Prostate gland (tissue), 2 donors: ENCODE results near the gene GFPT2.

ENCODE experiments used
- CTCF ChIP-seq, 4 experiments: fragments of 200-600 bp in 2 of 4; fragments of 450-650 bp in 2 of 4; sonication (generic) in 2 of 4; IDR thresholded peaks; 1 replicate in 3 of 4; 2 replicates in 1 of 4; pipeline ENCODE4 v1.5.1; 2016 to 2019; ENCODE audit warnings: antibody characterized with exemption in 4 of 4, mild to moderate bottlenecking in 2 of 4, moderate library complexity in 2 of 4
- POLR2A ChIP-seq: fragments of 450-650 bp; IDR thresholded peaks from one replicate; pipeline ENCODE4 v1.6.1; 2016; ENCODE audit warnings: antibody characterized with exemption, mild to moderate bottlenecking
- POLR2AphosphoS5 ChIP-seq: sonication (generic); formaldehyde crosslinking; IDR thresholded peaks from one replicate; pipeline ENCODE4 v1.6.1; 2017; ENCODE audit warnings: antibody characterized with exemption

GRCh38 chr5:180373454-180373853 is 20.3 kb upstream of the GFPT2 start:
- TF ChIP-seq POLR2AphosphoS5, result no peak
- TF ChIP-seq CTCF (IDR thresholded peaks at IDR 0.05), result no peak
- TF ChIP-seq POLR2A, result no peak
